ENCODE data around the gene CCDC121. TPM values are rescaled to one million over a fixed set of nuclear protein-coding genes. Genes with fewer than 3 reads are reported as not detected.

Gene CCDC121
- total and polyA plus RNA-seq, 10 of the 15 experiments (the other 5 are each of a cell fraction or from before 2014, with no cell fraction given) = 0.34 to 1.2 (median 0.63) TPM

- ATAC-seq = no peak
- POLR2A ChIA-PET = no interaction called here
- peaks cover 7 to 42% of the 10 kb centered on the region in 2 experiments; a peak in 3 of 4 replicates for H3K36me3 ChIP-seq (ENCODE audit: control insufficient read depth in 2 of 2, insufficient read depth in 2 of 2, low read length in 1 of 2)
- no peaks in the 10 kb centered on the region for H3K79me2 ChIP-seq (ENCODE audit: control insufficient read depth, insufficient read depth, low read length)
- H3K4me1 ChIP-seq (ENCODE audit: control insufficient read depth, insufficient read depth, low read length) = no peaks in the 10 kb centered on the region
- RAD21 ChIA-PET (ENCODE audit: unreplicated experiment) = no interaction called here
- H4K20me1 ChIP-seq (ENCODE audit: control insufficient read depth, insufficient read depth) = no peaks in the 10 kb centered on the region
- H3K4me2 ChIP-seq (ENCODE audit: control insufficient read depth, insufficient read depth) = no peak overlapping the region
- intact Hi-C loops (cut with micrococcal nuclease; ENCODE audit: unreplicated experiment) (no loop called here), in situ Hi-C loops (cut with MboI) (no loop called here)
- H3K27ac ChIP-seq (ENCODE audit: control insufficient read depth, insufficient read depth) = no peak overlapping the region
- CTCF ChIA-PET = interaction anchor here (1.3 kb wide), 1 partner anchor 67 kb away, joined by 3 read pairs; no protein-coding TSS in a partner anchor
- DNase-seq (ENCODE audit: low read depth, low spot score) = no peak
- SMC1A ChIA-PET (ENCODE audit: uncharacterized antibody, unreplicated experiment) = no interaction called here
- H3K4me3 ChIP-seq = no peak overlapping the region
- FAIRE-seq = no peak
- no peaks in the 10 kb centered on the region for H3K27me3 ChIP-seq (replicated peaks in 1 of 2; ENCODE audit: control insufficient read depth in 2 of 2, insufficient read depth in 2 of 2, low read length in 1 of 2)
- no peak overlapping the region for H2AFZ ChIP-seq (ENCODE audit: control insufficient read depth, low read depth, low read length)
- no peak for TF ChIP-seq GATAD2B (conservative IDR thresholded peaks at IDR 0.05; ENCODE audit: low read depth)
- no peak for TF ChIP-seq SMARCA5 (IDR thresholded peaks at IDR 0.05)
- no peak for TF ChIP-seq RELB (IDR thresholded peaks at IDR 0.05; ENCODE audit: low read depth)
- TF ChIP-seq CHD2 (IDR thresholded peaks at IDR 0.05; ENCODE audit: borderline replicate concordance, low read depth, low read length) = no peak
- no peak for TF ChIP-seq YBX1 (IDR thresholded peaks at IDR 0.05)
- no peak for TF ChIP-seq RFX5 (IDR thresholded peaks at IDR 0.05; ENCODE audit: low read depth, low read length)
- TF ChIP-seq BCL11A (IDR thresholded peaks at IDR 0.05; ENCODE audit: low read depth, low read length) = no peak
- TF ChIP-seq BRCA1 (IDR thresholded peaks at IDR 0.05; ENCODE audit: low read depth, low read length) = no peak
- no peak for TF ChIP-seq EZH2 (IDR thresholded peaks at IDR 0.05; ENCODE audit: borderline replicate concordance, control insufficient read depth, low read depth, low read length)
- no peak for TF ChIP-seq FOS (IDR thresholded peaks at IDR 0.05; ENCODE audit: borderline replicate concordance, extremely low read depth, insufficient read length)
- BruUV-seq (replicated peaks) = no TSS peak
- WGBS (ENCODE audit: insufficient coverage, insufficient replicate concordance, low lambda C conversion rate, missing lambda C conversion rate) = 94% methylated on average over 3 of the region's 3 CpGs
- H3K9me3 ChIP-seq (replicated peaks; ENCODE audit: control insufficient read depth, insufficient read depth, low read length) = no peaks in the 10 kb centered on the region
- H3K9ac ChIP-seq (ENCODE audit: control insufficient read depth, insufficient read depth, low read length) = no peak overlapping the region
These were observed 13.5 kb downstream of the CCDC121 start for GRCh38 chr2:27615316-27615715.

Measured in GM12878 (cell line).